Prostate gland (tissue), 2 donors: ENCODE data around the gene AGPAT4.

Experiments
- CTCF ChIP-seq, 4 experiments: fragments of 200-600 bp in 2 of 4; fragments of 450-650 bp in 2 of 4; sonication (generic) in 2 of 4; IDR thresholded peaks; 1 replicate in 3 of 4; 2 replicates in 1 of 4; pipeline ENCODE4 v1.5.1; 2016 to 2019; ENCODE audit warnings: antibody characterized with exemption in 4 of 4, mild to moderate bottlenecking in 2 of 4, moderate library complexity in 2 of 4
- POLR2A ChIP-seq: fragments of 450-650 bp; IDR thresholded peaks from one replicate; pipeline ENCODE4 v1.6.1; 2016; ENCODE audit warnings: antibody characterized with exemption, mild to moderate bottlenecking
- POLR2AphosphoS5 ChIP-seq: sonication (generic); formaldehyde crosslinking; IDR thresholded peaks from one replicate; pipeline ENCODE4 v1.6.1; 2017; ENCODE audit warnings: antibody characterized with exemption

DNA sequence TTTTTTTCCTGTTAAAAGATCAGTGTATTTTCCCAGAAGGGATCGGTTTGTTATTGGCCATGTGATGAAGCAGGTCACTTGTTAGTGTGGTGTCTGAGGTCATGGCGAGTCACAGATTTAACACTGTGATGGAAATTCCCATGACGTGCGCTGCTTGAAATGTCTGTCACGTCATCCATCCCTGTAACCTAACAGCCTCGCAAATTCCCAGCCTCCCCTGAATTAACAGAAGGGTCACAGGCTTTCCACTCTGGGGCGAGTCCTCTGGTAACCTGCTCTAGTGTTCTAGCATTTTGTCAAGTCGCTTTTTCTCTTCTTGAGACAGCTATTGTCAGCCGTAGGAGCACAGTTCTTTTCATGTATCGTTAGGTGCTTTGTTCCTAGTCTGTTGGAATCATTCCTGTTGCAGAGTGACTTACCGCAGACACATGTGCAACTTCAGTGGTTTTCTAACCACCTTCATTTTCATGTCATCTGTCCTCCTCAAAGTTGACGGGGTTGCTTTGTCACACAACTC lies 145.1 kb downstream of the AGPAT4 start:
- TF ChIP-seq CTCF (IDR thresholded peaks at IDR 0.05) (no peak), POLR2A (no peak), POLR2AphosphoS5 (no peak)
